Panc1 (cell line): ENCODE measurements around the gene ZFAND2B. TPM values are rescaled to one million over a fixed set of nuclear protein-coding genes. Genes with fewer than 3 reads are reported as not detected.

Experiments used
- ATAC-seq: fragments of 200-7000 bp; cut with Tn5 transposase; 2 replicates; pipeline ENCODE4 v1.9.1; 2020; ENCODE audit warnings: mild to moderate bottlenecking, moderate library complexity
- Bru-seq: library from RNA; stranded (reverse); fragments of 400-500 nt; gene quantifications from one replicate; lab custom pipeline; 2021; lab: Mats Ljungman, UMichigan
- BruChase-seq, 2 experiments: library from RNA; stranded (reverse); fragments of 400-500 nt; gene quantifications; one replicate each; lab custom pipeline; 2021; lab: Mats Ljungman, UMichigan
- BruUV-seq: library from RNA; stranded (reverse); fragments of 400-500 nt; replicated peaks from 2 replicates; lab custom pipeline; 2021; lab: Mats Ljungman, UMichigan
- CTCF ChIA-PET: fragments of 300-600 bp; sonication (Branson Sonifier 250); formaldehyde crosslinking; loops from one replicate; lab custom pipeline; 2022; ENCODE audit warnings: antibody characterized with exemption; lab: Charles Lee
- POLR2A ChIA-PET: fragments of 300-600 bp; sonication (Branson Sonifier 250); formaldehyde crosslinking; loops from one replicate; lab custom pipeline; 2022; ENCODE audit warnings: antibody characterized with exemption; lab: Charles Lee
- DNase-seq: peaks from one replicate; pipeline ENCODE4 v3.0.0-alpha.2; 2010; ENCODE audit warnings: low read depth, low spot score
- H3K27ac ChIP-seq: 2 replicates; pipeline ENCODE4 v1.5.1; 2011; ENCODE audit warnings: mild to moderate bottlenecking, low read length, inconsistent platforms
- H3K27me3 ChIP-seq: fragments of 200-500 bp; sonication (Bioruptor generic); 2 replicates; pipeline ENCODE4 v1.6.0; 2014; ENCODE audit warnings: low read length, inconsistent platforms; ENCODE audit not compliant: control insufficient read depth, insufficient read depth
- H3K36me3 ChIP-seq: fragments of 200-500 bp; sonication (Bioruptor generic); 2 replicates; pipeline ENCODE4 v1.5.1; 2014; ENCODE audit warnings: inconsistent platforms, mild to moderate bottlenecking, low read length, moderate library complexity; ENCODE audit not compliant: control insufficient read depth, insufficient read depth
- H3K4me1 ChIP-seq: 2 replicates; pipeline ENCODE4 v1.5.1; 2011; ENCODE audit warnings: inconsistent platforms, mild to moderate bottlenecking, low read length, moderate library complexity; ENCODE audit not compliant: control insufficient read depth, insufficient read depth
- H3K4me3 ChIP-seq, 2 experiments: 2 replicates each; pipeline ENCODE4 v1.5.1; 2011 to 2012; ENCODE audit warnings: low read depth in 2 of 2, low read length in 2 of 2, mild to moderate bottlenecking in 2 of 2, inconsistent platforms in 1 of 2, moderate library complexity in 1 of 2
- H3K9me3 ChIP-seq: fragments of 200-500 bp; sonication (Bioruptor generic); 2 replicates; pipeline ENCODE4 v1.5.1; 2014; ENCODE audit warnings: low read depth, mild to moderate bottlenecking, inconsistent platforms, low read length, moderate library complexity; ENCODE audit not compliant: control insufficient read depth, insufficient read depth
- CTCF ChIP-seq: fragments of 450-650 bp; IDR thresholded peaks from 2 replicates; pipeline ENCODE4 v1.5.1; 2017; ENCODE audit warnings: mild to moderate bottlenecking
- POLR2AphosphoS5 ChIP-seq: IDR thresholded peaks from 2 replicates; pipeline ENCODE4 v1.6.1; 2012; ENCODE audit warnings: mild to moderate bottlenecking, low read depth, low read length, moderate library complexity
- REST ChIP-seq, 2 experiments: IDR thresholded peaks; 2 replicates each; pipeline ENCODE4 v1.6.1; 2011 to 2012; ENCODE audit warnings: low read depth in 2 of 2, control low read depth in 1 of 2, low read length in 1 of 2, mild to moderate bottlenecking in 1 of 2, moderate library complexity in 1 of 2; ENCODE audit not compliant: insufficient read depth in 1 of 2
- SIN3A ChIP-seq: IDR thresholded peaks from 2 replicates; pipeline ENCODE4 v1.6.1; 2012; ENCODE audit warnings: low read depth, mild to moderate bottlenecking, low read length, moderate library complexity, borderline replicate concordance; ENCODE audit not compliant: insufficient read depth
- TCF7L2 ChIP-seq: IDR thresholded peaks from 2 replicates; pipeline ENCODE4 v1.6.1; 2011; ENCODE audit warnings: mild to moderate bottlenecking, low read depth, low read length, inconsistent platforms
- in situ Hi-C: cut with HindIII; loops from 2 replicates; pipeline ENCODE4 v1.10.0; 2016; ENCODE audit warnings: low sequenced_read_pairs, low pct_unique_long_range_greater_than_20kb
- intact Hi-C: fragments of 100-400 bp; cut with micrococcal nuclease; formaldehyde crosslinking; loops from one replicate; pipeline ENCODE4 v1.10.0; 2022; ENCODE audit not compliant: unreplicated experiment
- long read RNA-seq: library from polyadenylated mRNA; unstranded; transcript quantifications from one replicate; pipeline ENCODE4 v2.0.0, GENCODE V29; 2021; ENCODE audit not compliant: unreplicated experiment
- polyA plus RNA-seq: library from polyadenylated mRNA; unstranded; fragments of >200 nt; gene quantifications from one replicate; pipeline ENCODE4 v1.2.1, GENCODE V29; 2012; ENCODE audit warnings: missing spikeins; ENCODE audit not compliant: insufficient read length
- total RNA-seq: library from RNA; stranded (reverse); gene quantifications from one replicate; pipeline ENCODE4 v1.2.1, GENCODE V29; 2021; ENCODE audit not compliant: unreplicated experiment

The ZFAND2B gene
- total RNA-seq (43.2 TPM), Bru-seq, nascent RNA (percentile 61 among the genes with signal in this experiment), BruChase-seq, experiment 1, labeled RNA remaining after a 2-hour chase (percentile 64 among the genes with signal in this experiment), BruChase-seq, experiment 2, labeled RNA remaining after a 6-hour chase (percentile 71 among the genes with signal in this experiment)
- polyA plus RNA-seq = 34.0 TPM
- long read RNA-seq, transcript ZFAND2B-212 (10 exons, 1,199 nt) = major isoform, 15 of 66 reads
- long read RNA-seq, transcript ZFAND2B-201 (9 exons, 1,314 nt) = minor isoform, 13 of 66 reads
- long read RNA-seq, partial matches to known transcripts = 11 of 66 reads
- long read RNA-seq, other reads (novel, unspliced or antisense) = 23 of 66 reads

DNA sequence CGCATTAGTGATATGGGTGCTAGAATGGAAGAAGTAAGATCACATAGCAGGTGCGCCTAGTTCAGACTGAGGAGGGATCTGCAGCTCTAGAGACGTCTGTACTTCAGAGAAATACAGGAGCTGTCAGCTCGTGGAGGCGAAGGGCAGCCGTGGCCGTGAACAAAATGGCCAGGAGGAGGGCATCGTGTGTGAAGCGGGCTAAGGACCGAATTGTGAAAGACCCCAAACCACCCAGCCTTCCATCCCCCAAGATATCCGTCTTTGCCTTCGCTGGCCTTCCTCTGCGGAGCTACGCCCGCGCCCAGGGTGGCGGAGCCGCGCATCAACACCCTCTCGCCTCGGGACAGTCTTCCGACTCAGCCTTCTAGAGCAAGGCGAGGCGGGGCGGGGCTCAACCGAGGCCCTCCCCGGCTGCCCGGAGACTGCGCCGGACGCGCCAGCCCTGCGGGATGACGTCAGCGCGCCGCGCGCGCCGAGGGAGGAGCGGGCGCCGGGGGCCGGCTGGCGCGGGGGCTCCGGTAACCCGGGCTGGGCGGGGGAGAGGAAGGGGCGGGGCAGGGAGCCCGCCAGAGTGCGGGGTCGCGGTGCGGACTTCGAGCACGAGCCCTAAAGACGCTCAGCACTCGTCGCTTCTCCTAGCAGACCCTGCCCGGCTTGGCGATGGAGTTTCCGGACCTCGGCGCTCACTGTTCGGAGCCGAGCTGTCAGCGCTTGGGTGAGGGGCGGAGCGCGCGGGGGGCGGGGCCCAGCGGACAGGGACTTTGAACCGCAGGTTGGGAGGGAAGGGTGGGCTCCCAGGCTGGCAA, at the start of gene ZFAND2B:
Gene ZFAND2B, plus strand, starts transcription at position 455 of the 806 bp plus-strand sequence. Its CDS starts 206 bp downstream, at position 661.
- POLR2A ChIA-PET = interaction anchor here (0.5 to 0.7 kb wide), 3 partner anchors 10 to 946 kb away, joined by 3 to 6 read pairs (median 5); partner anchors contain the start of gene GPBAR1
- TF ChIP-seq POLR2AphosphoS5 = peak; percentile 98
- TF ChIP-seq TCF7L2 = peak; percentile 39; the same call in 1 of the 2 replicates
- no peak for TF ChIP-seq CTCF
- peak; percentile 62 for TF ChIP-seq SIN3A
- TF ChIP-seq REST (IDR thresholded peaks at IDR 0.05; ENCODE audit: insufficient read depth in 1 of 2, low read depth in 2 of 2, low read length in 1 of 2) = no peak
- Histone ChIP-seq H3K4me3 (peak within 1 kb of the TSS; percentile 55 to 93), H3K4me1 (peaks cover 16% of the 10 kb centered on the region), H3K27me3 (no peaks in the 10 kb centered on the region), H3K9me3 (no peaks in the 10 kb centered on the region), H3K36me3 (0 out of 2 replicates have a peak, but pooled peaks cover 2% of the 10 kb centered on the region), H3K27ac (peak within 1 kb of the TSS; percentile 86)
- intact Hi-C loops = no loop called here
- in situ Hi-C loops = no loop called here
- TSS peak; percentile 89 for BruUV-seq
- peak; percentile 98 for ATAC-seq
- DNase-seq = peak; percentile 57
- CTCF ChIA-PET = interaction anchor here (0.5 kb wide), 1 partner anchor 8 kb away, joined by 4 read pairs; no protein-coding TSS in a partner anchor

- in situ Hi-C loops (no loop called here), intact Hi-C loops (loop anchor here (5.0 to 10.0 kb wide), 4 partner anchors 100 to 303 kb away; partner anchors contain the start of genes CRYBA2 and WNT6)
- no peak overlapping the region for H3K4me3 ChIP-seq
- DNase-seq = no peak
- ChIA-PET POLR2A (interaction anchor here (0.6 kb wide), 1 partner anchor 19 kb away, joined by 4 read pairs; no protein-coding TSS in a partner anchor), CTCF (interaction anchor here (1.6 kb wide), 1 partner anchor 128 kb away, joined by 4 read pairs; no protein-coding TSS in a partner anchor)
- peaks cover 5% of the 10 kb centered on the region for H3K4me1 ChIP-seq
- H3K36me3 ChIP-seq = no peaks in the 10 kb centered on the region
- no TSS peak for BruUV-seq
- ATAC-seq = no peak
- H3K9me3 ChIP-seq = no peaks in the 10 kb centered on the region
- H3K27ac ChIP-seq = no peak overlapping the region
- H3K27me3 ChIP-seq = no peaks in the 10 kb centered on the region
- no peak for TF ChIP-seq TCF7L2
- no peak for TF ChIP-seq CTCF
- no peak for TF ChIP-seq SIN3A
- TF ChIP-seq POLR2AphosphoS5 = no peak
- TF ChIP-seq REST (IDR thresholded peaks at IDR 0.05; ENCODE audit: insufficient read depth in 1 of 2, low read depth in 2 of 2, low read length in 1 of 2) = no peak
These were observed 49.2 kb upstream of the ZFAND2B start for GRCh38 chr2:219157396-219157795.
